ENCODE measurements around the gene AHCYL2. TPM values are rescaled to one million over a fixed set of nuclear protein-coding genes. Genes with fewer than 3 reads are reported as not detected.
A peak's percentile ranks its signal among the peaks of the same experiment; 100 is the strongest.
"Not testable (repeated sequence)": the region's sequence is repeated elsewhere in the genome, so short reads cannot be mapped to it uniquely, and the experiment has no call there.

Gene AHCYL2
- total RNA-seq, 1 experiment from 2014 or later = 25.6 TPM

DNA sequence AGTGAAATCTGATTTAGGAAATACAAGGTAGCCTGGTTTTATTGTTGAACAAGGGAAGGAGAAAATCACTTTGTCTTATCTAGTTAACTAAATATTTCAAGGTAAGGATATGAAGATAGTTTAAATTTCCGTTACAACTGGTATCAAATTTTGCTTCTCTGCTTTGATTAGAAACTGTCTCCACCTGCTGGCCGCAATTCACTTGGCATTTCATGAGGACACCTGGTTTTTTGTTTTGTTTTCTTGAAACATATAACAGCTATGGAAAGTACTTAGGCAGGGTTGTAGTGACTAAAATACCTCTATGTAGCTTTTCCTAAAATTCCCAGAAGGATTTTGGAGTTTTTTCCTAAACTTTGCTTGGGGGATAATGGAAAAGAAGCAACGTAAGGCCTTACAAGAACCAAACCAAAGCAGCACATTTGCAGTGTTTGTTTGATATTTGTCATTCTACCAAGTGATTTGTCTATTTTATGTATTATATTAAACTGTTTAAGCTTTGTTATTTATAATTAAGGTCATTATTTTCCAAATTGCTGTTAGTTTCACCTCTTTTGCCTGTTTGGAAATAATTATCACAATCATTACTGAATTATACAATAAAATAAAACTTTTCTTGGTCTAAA is 73.6 kb downstream of the AHCYL2 start:
- peak; percentile 50 for DNase-seq (ENCODE audit: low spot score)

DNA sequence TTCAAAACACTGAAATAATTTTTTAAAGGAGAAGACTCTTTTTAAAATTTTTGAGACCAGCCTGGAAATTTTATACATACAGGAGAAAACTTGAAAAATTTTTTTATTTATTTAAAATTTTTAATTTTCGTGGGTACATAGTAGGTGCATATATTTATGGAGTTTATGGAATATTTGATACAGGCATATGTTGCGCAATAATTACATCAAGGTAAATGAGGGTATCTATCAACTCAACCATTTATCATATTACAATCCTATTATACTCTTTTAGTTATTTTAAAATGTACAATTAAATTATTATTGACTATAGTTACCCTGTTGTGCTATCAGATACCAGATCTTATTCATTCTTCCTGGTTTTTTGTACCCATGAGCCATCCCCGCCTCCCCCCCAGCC is 75.1 kb downstream of the AHCYL2 start:
- H3K27ac Mint-ChIP-seq = no peak overlapping the region
- TF ChIP-seq JUN (CRISPR knock-in tag; IDR thresholded peaks at IDR 0.05) = no peak
- no peak for TF ChIP-seq JAZF1 (CRISPR knock-in tag; IDR thresholded peaks at IDR 0.05)
- TF ChIP-seq ZNF232 (CRISPR knock-in tag; IDR thresholded peaks at IDR 0.05) = no peak
- TF ChIP-seq, protein P1, sequence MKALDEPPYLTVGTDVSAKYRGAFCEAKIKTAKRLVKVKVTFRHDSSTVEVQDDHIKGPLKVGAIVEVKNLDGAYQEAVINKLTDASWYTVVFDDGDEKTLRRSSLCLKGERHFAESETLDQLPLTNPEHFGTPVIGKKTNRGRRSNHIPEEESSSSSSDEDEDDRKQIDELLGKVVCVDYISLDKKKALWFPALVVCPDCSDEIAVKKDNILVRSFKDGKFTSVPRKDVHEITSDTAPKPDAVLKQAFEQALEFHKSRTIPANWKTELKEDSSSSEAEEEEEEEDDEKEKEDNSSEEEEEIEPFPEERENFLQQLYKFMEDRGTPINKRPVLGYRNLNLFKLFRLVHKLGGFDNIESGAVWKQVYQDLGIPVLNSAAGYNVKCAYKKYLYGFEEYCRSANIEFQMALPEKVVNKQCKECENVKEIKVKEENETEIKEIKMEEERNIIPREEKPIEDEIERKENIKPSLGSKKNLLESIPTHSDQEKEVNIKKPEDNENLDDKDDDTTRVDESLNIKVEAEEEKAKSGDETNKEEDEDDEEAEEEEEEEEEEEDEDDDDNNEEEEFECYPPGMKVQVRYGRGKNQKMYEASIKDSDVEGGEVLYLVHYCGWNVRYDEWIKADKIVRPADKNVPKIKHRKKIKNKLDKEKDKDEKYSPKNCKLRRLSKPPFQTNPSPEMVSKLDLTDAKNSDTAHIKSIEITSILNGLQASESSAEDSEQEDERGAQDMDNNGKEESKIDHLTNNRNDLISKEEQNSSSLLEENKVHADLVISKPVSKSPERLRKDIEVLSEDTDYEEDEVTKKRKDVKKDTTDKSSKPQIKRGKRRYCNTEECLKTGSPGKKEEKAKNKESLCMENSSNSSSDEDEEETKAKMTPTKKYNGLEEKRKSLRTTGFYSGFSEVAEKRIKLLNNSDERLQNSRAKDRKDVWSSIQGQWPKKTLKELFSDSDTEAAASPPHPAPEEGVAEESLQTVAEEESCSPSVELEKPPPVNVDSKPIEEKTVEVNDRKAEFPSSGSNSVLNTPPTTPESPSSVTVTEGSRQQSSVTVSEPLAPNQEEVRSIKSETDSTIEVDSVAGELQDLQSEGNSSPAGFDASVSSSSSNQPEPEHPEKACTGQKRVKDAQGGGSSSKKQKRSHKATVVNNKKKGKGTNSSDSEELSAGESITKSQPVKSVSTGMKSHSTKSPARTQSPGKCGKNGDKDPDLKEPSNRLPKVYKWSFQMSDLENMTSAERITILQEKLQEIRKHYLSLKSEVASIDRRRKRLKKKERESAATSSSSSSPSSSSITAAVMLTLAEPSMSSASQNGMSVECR (CRISPR knock-in tag; IDR thresholded peaks at IDR 0.05; ENCODE audit: borderline replicate concordance) = no peak
- TF ChIP-seq, protein P2, sequence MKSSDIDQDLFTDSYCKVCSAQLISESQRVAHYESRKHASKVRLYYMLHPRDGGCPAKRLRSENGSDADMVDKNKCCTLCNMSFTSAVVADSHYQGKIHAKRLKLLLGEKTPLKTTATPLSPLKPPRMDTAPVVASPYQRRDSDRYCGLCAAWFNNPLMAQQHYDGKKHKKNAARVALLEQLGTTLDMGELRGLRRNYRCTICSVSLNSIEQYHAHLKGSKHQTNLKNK (CRISPR knock-in tag; IDR thresholded peaks at IDR 0.05) = no peak
- TF ChIP-seq CREB1 (CRISPR knock-in tag; IDR thresholded peaks at IDR 0.05) = no peak
- TF ChIP-seq, protein P3, sequence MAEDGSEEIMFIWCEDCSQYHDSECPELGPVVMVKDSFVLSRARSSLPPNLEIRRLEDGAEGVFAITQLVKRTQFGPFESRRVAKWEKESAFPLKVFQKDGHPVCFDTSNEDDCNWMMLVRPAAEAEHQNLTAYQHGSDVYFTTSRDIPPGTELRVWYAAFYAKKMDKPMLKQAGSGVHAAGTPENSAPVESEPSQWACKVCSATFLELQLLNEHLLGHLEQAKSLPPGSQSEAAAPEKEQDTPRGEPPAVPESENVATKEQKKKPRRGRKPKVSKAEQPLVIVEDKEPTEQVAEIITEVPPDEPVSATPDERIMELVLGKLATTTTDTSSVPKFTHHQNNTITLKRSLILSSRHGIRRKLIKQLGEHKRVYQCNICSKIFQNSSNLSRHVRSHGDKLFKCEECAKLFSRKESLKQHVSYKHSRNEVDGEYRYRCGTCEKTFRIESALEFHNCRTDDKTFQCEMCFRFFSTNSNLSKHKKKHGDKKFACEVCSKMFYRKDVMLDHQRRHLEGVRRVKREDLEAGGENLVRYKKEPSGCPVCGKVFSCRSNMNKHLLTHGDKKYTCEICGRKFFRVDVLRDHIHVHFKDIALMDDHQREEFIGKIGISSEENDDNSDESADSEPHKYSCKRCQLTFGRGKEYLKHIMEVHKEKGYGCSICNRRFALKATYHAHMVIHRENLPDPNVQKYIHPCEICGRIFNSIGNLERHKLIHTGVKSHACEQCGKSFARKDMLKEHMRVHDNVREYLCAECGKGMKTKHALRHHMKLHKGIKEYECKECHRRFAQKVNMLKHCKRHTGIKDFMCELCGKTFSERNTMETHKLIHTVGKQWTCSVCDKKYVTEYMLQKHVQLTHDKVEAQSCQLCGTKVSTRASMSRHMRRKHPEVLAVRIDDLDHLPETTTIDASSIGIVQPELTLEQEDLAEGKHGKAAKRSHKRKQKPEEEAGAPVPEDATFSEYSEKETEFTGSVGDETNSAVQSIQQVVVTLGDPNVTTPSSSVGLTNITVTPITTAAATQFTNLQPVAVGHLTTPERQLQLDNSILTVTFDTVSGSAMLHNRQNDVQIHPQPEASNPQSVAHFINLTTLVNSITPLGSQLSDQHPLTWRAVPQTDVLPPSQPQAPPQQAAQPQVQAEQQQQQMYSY (CRISPR knock-in tag; IDR thresholded peaks at IDR 0.05) = no peak
- TF ChIP-seq TEAD1 (CRISPR knock-in tag; IDR thresholded peaks at IDR 0.05) = no peak
- ChIA-PET POLR2A (no interaction called here), CTCF (no interaction called here)
- H3K4me3 Mint-ChIP-seq = no peak overlapping the region
- H3K4me1 Mint-ChIP-seq = no peaks in the 10 kb centered on the region
- H3K27me3 Mint-ChIP-seq (ENCODE audit: low read depth) = no peaks in the 10 kb centered on the region
- H3K36me3 Mint-ChIP-seq = peaks cover 27% of the 10 kb centered on the region
- ATAC-seq (no peak), DNase-seq (ENCODE audit: low spot score) (no peak)
- H3K9me3 Mint-ChIP-seq = peaks cover 38% of the 10 kb centered on the region

More for the DNA sequence above, 73.6 kb downstream of the AHCYL2 start:
- Mint-ChIP-seq H3K27me3 (ENCODE audit: low read depth) (no peaks in the 10 kb centered on the region), H3K27ac (no peak overlapping the region), H3K9me3 (peaks cover 25% of the 10 kb centered on the region), H3K4me1 (no peaks in the 10 kb centered on the region), H3K4me3 (no peak overlapping the region), H3K36me3 (peaks cover 16% of the 10 kb centered on the region)
- POLR2A ChIA-PET = no interaction called here
- no peak for TF ChIP-seq ZNF671 (CRISPR knock-in tag; IDR thresholded peaks at IDR 0.05)
- TF ChIP-seq, protein P4, sequence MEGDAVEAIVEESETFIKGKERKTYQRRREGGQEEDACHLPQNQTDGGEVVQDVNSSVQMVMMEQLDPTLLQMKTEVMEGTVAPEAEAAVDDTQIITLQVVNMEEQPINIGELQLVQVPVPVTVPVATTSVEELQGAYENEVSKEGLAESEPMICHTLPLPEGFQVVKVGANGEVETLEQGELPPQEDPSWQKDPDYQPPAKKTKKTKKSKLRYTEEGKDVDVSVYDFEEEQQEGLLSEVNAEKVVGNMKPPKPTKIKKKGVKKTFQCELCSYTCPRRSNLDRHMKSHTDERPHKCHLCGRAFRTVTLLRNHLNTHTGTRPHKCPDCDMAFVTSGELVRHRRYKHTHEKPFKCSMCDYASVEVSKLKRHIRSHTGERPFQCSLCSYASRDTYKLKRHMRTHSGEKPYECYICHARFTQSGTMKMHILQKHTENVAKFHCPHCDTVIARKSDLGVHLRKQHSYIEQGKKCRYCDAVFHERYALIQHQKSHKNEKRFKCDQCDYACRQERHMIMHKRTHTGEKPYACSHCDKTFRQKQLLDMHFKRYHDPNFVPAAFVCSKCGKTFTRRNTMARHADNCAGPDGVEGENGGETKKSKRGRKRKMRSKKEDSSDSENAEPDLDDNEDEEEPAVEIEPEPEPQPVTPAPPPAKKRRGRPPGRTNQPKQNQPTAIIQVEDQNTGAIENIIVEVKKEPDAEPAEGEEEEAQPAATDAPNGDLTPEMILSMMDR (IDR thresholded peaks at IDR 0.05) = peak; percentile 48; the same call in 1 of the 2 replicates
- CTCF ChIA-PET = interaction anchor here (0.6 to 4.5 kb wide), 28 partner anchors 9 to 171 kb away, joined by 3 to 42 read pairs (median 4); partner anchors contain the start of gene AHCYL2
- ATAC-seq = no peak

DNA sequence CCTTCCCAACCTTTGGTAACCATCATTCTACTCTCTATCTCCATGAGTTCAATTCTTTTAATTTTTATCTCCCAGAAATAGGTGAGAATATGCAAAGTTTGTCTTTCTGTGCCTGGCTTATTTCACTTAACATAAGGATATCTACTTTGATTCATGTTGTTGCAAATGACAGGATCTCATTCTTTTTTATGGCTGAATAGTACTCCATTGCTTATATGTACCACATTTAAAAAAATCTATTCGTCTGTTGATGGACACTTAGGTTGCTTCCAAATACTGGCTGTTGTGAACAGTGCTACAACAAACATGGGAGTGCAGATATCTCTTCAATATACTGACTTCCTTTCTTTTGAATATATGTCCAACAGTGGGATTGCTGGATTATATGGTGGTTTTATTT is 75.5 kb downstream of the AHCYL2 start:
- peaks cover 28% of the 10 kb centered on the region for H3K36me3 Mint-ChIP-seq
- ATAC-seq; H3K27ac Mint-ChIP-seq; POLR2A ChIA-PET; H3K4me1 Mint-ChIP-seq; H3K27me3 Mint-ChIP-seq (ENCODE audit: low read depth); DNase-seq (ENCODE audit: low spot score); H3K4me3 Mint-ChIP-seq; CTCF ChIA-PET: not testable (repeated sequence)
- peaks cover 39% of the 10 kb centered on the region for H3K9me3 Mint-ChIP-seq
